Activated CD4-positive, CD25-positive, alpha-beta regulatory T cell treated with anti-CD3 and anti-CD28 coated beads, Interleukin-2, amount 50 U/mL, for 24 hours (primary cell): ENCODE results near the gene SUGCT.

Source experiments
- ATAC-seq, 2 donors: fragments of 150-1000 bp; cut with Tn5 transposase; one replicate each; pipeline ENCODE4 v1.10.0; 2021; ENCODE audit warnings: mild to moderate bottlenecking in 1 of 2, moderate library complexity in 1 of 2

The SUGCT gene

DNA sequence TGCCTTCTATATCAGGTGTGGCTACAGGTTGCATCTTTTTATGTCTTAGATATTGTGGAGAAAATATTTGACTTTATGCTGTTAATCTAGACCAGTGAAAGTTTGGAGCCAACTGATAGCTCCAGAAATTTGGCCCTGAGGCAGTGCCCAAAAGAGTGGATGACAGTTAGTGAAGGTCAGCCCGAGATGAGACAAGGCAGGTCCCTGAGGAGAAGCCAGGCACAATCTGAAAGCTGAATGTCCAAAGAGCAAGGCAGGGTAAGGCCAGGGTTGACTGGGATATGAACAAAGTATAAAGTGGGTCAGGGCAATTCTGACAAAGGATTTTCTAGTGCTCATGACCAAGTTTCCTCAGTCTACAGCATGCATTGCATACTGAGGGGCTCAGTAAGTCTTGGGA, 661.9 kb downstream of the SUGCT start:
- no peak for ATAC-seq

DNA sequence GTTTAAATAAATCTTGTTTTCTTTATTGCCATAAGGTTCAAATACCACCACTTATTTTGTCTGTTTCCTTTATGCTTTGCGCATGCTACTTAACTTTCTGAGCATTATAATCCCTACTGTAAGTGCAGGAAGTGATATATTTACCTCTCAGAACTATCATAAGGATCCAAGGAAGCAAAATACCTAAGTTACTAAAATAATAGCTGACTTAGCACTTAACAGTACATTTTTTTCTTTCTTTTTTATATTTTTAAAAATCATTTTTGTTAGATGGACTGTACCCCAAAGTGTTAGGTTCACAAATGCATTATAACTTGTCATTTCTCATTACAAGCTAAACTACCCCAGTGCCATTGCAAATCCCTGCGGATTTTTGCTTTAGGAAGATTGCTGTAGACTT, 663.8 kb downstream of the SUGCT start:
- no peak for ATAC-seq

DNA sequence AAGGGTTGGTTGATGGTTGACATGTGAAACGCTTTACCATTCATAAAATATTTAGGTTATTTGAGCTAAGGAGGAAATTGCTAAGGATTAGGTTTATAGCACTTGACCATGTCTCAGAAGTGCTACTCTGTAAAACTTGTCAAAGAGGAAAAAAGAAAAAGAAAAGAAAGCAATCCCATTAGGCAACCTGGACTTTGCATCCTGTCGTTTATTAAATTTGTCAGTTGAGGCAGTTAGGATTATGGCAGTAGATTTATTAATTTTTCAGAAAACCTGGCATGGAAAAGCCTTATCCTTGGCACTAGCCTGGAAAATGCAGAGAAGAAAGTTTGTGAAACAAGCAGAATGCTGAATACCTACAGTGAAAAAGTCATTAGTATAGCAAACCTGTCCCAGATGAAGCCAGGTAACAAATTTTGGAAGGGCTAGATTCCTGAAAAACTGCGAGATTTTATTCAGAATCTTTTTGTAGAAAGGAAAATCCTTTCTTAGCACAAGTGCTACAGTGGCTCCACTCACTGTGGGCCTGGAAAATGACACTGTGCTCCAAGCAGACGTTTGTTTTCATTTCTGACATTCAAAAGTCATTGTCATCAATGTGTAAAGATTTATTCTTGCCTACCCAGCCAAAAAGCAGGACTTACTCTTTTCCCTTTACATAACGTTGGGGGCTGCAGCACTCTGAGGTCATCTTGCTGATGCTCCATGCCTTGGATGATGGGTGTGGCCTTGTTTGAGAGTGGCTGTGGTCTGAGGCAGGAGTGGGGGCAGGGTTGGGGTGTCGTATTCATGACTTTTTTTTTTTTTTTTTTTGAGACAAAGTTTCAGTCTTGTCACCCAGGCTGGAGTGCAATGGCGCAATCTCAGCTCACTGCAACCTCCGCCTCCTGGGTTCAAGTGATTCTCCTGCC, 664.9 kb downstream of the SUGCT start:
- ATAC-seq = no peak

DNA sequence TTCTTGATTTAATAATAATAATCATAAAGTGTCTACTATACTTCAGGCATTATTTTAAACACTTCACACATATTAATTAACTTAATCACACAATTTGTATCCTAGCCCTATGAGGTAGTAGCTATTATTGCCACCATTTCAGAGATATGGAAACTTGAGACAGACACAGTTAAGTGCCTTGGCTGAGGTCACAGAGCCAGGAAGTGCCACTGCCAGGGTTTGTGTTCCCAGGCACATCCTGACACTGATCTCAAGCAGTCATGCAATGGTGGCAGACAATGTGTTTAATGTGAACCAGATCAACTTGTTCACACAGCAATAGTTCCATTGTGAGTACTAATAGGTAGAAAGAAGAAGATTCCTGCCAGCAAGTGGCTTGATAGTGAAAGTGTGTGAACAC, 666.0 kb downstream of the SUGCT start:
- ATAC-seq = no peak

DNA sequence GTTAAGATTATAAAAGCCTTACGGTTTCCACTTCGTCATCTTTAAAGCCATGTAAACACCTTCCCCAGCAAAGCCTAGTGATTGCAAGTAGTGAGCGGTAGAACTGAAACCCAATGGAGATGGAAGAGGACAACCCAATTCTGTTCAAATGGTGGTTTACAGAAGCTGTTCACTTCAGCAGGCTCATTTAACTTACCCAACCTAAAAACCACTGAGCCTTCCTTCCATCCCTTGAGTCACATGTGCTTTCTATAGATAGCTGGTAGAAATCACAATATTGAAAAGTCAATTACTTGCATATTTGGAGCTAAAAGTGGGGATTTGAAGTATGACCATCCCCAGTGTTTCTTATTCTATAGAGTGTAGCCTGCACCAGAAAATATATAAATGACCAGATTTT, 667.7 kb downstream of the SUGCT start:
- ATAC-seq = no peak

DNA sequence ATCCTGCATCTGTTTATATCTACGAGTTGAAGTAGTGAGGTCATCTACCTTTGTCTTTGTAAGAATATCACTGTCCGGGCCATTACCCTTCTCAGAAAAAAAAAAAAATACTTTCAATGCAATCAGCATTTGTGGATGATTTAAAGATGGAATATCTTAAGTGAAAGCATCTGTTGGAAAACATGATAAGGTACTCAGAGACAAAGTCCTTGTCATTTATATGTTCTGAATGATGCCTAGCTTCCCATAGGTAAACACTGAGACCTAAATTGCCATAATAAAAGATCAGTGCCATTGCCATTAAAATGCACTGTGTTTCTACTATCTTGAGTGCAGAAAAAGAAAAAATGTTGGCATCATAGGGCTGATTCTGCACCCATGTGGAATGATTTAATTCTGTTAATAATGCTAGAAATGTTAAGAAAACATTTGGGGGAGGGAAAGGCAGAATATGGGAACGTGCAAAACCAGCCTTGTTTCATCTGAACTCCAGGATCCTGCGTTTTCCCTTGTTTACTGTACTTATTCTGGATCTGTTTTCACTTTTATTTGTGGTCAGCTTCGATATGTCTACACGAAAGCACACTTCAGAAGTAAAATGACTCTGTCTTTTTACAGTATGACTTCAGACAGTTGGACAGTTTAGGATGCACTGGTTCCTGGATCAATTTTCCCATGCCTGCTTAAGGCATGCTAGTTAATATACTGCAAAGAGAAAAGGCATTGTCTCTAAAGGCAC, 669.8 kb downstream of the SUGCT start:
- no peak for ATAC-seq

DNA sequence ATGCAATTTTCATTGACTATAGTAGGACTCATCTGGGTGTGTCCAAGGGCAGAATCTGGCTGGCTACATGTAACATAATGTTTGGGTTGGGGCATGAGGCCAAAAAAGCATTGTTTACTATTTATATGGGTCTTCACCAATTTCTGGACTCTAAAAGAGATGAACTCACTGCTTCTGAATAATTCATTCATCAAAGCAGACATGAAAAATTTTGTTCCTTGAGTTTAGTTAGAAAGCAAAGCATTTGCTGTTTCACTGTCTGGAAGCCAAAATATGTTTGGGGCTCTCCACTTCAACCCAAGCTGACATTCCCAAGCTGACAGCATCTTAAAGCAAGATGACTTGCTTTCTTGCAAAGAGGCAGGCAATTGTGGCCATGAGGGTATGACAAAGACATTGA, 670.6 kb downstream of the SUGCT start:
- no peak for ATAC-seq

DNA sequence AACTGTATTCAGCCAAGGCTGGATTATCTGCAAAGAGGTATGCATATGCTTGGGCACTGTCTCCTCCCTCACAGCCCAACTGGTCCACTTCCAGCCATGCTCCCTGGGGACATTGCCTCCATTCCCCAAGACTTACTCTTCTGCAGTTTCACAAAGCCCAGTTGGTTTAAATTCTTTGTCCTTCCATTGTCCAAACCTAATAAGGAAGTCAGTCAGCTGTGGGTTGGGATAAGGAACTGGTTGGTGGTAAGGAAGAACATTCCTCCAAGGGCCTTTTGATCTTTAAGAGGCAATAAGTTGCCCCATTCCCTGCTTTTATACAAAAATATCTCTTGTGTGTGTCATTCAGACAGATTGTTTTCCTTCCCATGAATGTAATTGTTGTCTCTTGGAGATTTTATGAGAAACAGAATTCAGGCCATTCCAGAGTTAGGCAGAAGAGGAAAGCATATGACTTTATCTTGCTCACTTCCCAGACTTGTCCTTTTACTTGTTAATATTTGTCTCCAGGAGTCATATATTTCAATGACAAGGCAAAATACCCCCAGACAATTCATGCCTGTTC, 673.7 kb downstream of the SUGCT start:
- ATAC-seq = no peak

DNA sequence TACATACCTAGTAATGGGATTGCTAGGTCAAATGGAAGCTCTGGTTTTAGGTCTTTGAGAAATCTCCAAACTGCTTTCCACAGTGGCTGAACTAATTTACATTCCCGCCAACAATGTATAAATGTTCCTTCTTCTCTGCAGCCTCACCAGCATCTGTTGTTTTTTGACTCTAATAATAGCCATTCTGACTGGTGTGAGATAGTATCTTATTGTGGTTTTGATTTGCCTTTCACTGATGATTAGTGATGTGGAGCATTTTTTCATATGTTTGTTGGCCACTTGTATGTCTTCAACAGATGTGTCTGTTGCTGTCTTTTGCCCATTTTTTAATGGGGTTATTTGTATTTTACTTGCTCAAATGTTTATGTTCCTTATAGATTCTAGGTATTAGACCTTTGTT, 675.5 kb downstream of the SUGCT start:
- ATAC-seq = no peak

DNA sequence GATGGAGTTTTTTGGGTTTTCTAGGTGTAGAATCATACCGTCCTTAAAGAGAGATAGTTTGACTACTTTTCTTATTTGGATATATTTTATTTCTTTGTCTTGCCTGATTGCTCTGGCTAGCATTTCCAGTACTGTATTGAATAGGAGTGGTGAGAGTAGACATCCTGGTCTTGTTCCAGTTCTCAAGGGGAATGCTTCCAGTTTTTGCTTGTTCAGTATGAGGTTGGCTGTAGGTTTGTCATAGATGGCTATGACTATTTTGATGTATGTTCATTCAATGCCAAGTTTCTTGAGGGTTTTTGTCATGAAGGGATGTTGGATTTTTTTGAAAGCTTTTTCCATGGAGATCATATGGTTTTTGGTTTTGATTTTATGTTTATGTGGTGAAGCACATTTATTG, 676.9 kb downstream of the SUGCT start:
- no peak for ATAC-seq

DNA sequence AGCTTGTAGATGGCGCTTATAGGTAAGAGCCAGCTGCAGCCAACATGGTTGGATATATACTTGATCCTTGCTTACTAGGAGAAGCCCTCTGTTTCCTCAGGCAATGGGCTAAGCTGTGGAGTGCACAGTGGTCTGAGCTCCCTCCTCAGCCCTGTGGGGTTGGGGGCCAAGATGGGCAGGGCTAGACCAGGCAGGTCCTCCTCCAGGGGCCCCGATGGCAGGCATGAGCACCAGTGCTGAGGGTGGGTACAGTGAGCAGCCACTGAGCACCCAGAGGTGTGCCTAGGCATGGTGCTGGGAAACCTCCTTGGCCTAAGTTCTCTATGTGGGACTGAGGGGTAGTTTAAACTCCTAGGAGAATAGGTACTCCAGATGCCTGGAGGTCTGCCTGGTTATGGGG, 680.2 kb downstream of the SUGCT start:
- no peak for ATAC-seq

DNA sequence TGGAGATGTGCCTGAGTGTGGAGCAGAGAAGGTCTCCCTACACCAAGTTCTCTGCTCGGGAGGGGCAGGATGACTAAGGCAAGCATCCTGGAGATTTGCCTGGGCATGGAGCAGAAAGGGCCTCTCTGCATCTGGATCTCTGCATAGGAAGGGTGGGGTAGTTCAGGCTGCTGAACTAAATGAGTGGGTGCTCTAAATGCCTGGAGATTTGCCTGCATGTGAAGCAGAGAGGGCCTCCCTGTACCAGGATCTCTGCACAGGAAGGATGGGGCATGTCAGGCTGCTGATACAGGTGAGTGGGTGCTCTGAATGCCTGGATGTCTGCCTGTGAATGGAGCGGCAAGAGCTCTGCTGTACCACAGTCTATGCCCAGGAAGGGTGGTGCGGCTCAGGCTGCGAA, 680.7 kb downstream of the SUGCT start:
- no peak for ATAC-seq

DNA sequence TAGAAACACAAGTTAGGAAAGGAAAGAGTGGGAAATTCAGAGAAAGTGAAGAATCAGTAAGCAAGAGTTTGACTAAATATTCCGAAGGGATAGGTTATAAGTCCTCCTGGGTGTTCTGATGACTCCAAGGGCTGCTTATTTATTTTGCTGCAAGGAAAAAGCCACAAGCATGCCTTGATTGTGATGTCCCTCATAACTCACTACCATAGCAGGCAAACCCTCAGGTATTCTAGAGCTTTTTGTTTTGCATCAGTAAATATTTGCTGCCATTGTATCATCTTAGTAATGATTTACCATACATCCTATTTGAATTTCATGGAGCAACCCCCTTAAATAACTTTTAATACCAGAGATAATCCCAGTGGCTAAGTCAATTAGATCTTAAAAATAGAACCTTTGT, 688.1 kb downstream of the SUGCT start:
- ATAC-seq = no peak

DNA sequence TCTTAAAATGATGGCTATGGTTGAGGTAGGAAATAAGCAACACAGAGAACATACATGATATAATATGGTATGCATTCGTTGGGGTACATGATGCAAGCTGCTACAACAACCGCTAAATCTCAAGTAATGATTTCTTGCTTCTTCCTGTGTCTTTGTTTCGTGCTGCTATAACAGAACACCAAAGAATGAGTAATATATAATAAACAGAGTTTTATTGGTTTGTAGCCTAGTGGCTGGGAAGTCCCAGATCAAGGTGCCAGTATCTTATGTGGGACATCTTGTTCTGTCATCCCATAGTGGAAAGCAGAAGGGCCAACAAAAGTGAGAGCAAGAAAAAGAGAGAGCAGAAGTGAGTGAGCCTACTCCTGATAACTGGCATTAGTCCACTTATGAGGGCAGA, 689.7 kb downstream of the SUGCT start:
- ATAC-seq = no peak

DNA sequence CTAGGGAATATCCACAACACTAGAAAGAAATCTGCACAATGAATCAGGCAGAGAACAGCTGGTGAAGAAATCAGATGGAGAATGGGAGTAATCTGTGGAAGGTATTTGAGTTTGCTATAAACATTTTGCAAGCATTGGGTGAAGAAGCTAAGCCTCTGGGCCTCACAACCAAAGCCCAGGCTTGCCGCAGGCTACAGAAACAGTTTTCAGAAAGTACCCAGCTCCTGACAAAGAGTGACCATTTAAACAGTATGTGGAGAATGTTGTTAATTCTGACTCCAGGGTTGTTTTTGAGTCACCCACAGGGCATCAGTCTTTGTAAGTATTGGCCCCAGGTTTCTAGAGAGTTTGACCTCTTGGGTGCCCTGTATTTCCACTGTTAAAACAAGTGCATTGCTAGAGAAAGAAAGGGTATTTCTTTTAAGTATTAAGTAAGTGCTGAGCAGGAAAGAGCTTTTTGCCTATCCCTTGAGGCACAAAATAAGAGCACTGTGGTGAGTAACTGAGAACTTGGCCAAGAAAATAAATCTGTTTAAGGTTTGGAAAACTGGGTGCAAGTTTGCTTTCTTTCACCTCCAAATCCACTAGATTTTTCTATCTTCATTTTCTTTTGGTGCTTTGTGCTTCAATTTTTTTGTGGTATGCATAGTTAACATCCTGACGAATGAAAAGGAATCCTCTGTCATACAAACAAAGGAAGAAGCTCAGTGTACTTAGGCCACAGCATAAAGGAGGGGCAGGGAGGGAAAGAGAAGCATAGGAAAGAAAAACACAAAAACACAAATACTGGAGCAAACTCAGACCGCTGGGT, 691.8 kb downstream of the SUGCT start:
- no peak for ATAC-seq

DNA sequence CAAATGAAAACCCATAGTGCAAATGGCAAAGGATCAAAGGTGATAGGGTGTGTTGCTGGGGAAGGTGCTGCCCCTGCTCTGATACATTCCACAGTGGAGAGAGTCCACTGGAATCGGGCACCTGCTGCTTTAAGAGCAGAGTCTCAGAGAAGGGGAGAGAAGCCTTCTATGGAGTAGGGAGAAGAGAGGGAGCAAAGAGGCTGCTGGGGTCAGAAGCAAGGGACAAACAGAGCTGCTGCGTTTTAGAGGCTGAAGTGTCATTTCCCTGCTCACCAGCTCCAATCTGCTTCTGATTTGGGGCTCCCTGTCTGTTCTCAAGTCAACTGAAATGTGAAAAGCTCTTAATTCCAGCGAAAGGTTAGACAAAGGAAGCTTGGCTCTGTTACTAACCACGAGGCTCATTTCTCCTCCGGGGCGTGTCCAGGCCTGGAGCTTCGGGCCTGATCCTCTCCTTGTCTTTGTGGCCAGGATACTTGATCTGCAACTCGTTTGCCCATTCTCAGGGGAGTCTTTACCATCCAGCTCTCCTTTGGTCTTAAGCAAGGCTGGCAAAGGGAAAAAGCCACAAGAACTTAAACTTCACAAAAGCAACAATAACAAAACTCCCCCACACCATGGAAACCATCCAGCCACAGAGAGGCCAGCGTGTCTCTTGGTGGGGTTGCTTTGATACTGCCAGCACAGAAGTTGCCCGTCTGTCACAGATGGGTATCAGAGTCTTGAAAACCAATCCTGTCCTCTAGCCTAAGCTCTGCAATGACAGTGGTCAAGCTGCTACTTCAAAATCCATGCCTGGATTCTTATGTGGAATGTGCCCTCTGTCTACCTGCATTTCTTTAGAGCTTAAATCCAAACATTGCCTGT, 692.6 kb downstream of the SUGCT start:
- no peak for ATAC-seq

DNA sequence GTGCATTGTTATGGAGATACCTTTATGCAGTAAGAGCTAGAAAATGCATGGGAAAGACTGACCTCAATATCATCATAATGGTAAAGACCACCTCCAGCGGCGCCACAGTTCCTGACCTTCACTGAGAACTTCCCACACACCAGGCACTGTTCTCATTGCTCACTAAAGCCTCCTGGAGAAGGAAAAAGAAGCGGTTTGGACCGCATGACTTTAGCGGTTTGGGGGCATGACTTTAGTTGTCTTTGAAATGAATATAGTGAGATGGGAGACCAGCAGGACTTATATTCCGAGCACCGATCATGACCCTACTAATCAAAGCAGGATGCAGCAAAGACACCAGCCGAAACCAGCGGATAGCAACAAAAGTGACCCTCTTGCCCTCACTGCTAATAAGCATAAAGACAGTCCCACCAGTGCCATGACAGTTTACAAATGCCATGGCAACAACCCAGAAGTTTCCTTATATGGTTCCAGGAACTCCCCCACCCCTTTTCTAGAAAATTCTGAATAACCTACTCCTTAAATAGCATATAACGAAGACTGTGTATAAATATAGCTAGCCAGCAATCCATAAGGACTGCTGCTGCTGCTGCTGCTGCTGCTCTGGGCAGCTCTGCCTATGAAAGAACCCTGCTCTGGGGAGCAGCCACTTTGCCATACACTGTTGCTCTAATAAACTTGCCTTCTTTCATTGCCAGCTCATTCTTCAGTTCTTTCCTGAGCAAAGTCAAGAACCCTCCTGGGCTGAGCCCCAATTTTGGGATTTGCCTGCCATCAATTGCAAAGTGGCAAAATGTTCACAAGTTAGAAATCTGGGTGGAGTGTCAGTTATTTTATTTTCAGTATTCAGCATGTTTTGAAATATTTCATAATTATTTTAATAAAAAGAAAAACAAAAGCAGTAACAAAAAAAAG, 694.1 kb downstream of the SUGCT start:
- no peak for ATAC-seq

DNA sequence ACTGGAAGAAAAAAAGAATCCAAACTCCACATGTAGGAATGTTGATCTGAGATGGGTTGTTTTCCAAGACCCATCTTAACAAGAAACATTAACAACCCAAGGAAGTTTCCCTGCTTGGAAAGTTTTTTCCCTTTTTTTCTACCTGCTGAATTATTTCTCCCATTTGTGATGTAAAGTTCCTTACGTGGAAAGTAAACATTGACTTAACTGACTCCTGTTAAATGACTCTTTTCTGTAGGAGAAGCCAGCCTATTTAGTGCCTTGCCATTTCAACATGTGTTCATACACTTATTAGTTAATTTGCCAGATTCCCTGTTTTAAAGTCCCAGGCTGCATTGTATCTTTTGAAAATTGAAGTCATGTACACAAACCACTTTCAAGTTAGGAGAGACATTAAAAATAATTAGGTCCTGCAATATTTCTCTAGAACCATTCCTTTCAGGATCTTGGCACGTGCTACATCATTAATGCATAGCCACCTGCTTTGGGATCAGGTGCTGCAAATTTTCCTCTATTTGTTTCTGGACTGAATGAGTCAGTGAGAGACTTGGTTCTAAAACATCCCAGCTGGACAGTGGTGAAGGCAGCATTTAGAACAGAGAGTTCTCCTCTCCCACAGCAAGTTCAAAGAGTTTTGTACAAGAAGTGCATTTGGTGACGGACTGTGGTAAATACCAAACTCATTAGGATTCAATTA, 698.5 kb downstream of the SUGCT start:
- no peak for ATAC-seq

DNA sequence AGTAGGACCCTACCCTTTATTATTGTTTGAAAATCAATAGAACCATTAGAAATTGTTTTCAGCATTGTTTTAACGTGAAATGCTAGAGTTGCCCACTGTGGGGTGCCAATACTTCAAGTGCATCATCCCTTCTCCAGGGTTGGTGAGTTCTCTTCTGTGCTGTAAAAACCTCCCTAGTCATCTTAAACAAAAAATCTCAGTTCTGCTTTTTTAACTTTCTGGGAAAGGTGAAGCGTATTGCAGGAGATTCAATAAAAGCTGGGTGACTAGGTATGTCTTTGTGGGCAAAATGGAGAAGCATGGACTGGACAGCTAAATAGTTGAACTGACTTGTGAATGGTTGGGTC, 699.1 kb downstream of the SUGCT start:
- no peak for ATAC-seq

DNA sequence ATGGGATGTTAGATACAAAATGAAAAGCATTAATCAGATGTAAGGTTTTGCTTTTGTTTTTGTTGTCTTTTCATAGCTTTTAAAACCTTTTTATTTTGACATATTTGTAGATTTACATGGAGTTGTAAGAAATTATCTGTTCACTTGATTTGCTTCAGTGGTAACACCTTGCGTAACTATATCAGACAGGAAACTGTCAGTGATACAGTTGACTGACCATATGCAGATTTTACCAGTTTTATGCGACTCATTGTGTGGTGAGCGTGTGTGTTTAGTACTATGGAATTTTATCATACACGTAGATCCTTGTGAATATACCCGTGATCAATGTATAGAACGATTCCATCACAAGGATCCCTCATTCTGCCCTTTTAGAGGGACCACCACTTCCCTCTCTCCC, 701.4 kb downstream of the SUGCT start:
- no peak for ATAC-seq
